ENCODE measurements around the gene NAALADL2. TPM values are rescaled to one million over a fixed set of nuclear protein-coding genes. Genes with fewer than 3 reads are reported as not detected.

NAALADL2 gene
- total and polyA plus RNA-seq, 8 donors, result 0.76 to 15.4 (median 7.9) TPM

GRCh38 chr3:175741951-175742350, 882.8 kb downstream of the NAALADL2 start:
- ATAC-seq, result no peak
- no peak for DNase-seq
- no peak overlapping the region for H3K27ac ChIP-seq
- no peaks in the 10 kb centered on the region for H3K4me1 ChIP-seq
- 75 to 81% methylated on average over 4 of the region's 4 CpGs for WGBS, 2 donors
- intact Hi-C loops (cut with DNase I), result no loop called here
- no peak for FAIRE-seq
- no peaks in the 10 kb centered on the region for H3K36me3 ChIP-seq
- no peak for TF ChIP-seq CTCF (IDR thresholded peaks at IDR 0.05)
- H3K27me3 ChIP-seq, result no peaks in the 10 kb centered on the region
- H3K9me3 ChIP-seq, result no peaks in the 10 kb centered on the region
- no peak overlapping the region for H3K4me3 ChIP-seq

- H3K27ac ChIP-seq, result no peak overlapping the region
- H3K4me3 ChIP-seq, result no peak overlapping the region
- H3K9me3 ChIP-seq, result no peaks in the 10 kb centered on the region
- DNase-seq (no peak), ATAC-seq (no peak), FAIRE-seq (no peak)
- H3K27me3 ChIP-seq, result no peaks in the 10 kb centered on the region
- H3K36me3 ChIP-seq, result no peaks in the 10 kb centered on the region
- no peak for TF ChIP-seq CTCF (IDR thresholded peaks at IDR 0.05)
- intact Hi-C loops (cut with DNase I), result no loop called here
- no peaks in the 10 kb centered on the region for H3K4me1 ChIP-seq
- WGBS, 2 donors, result 74 to 87% methylated on average over 5 of the region's 5 CpGs
Observed at GRCh38 chr3:175743733-175744400, 884.7 kb downstream of the NAALADL2 start.

- WGBS, 2 donors, result 82 to 86% methylated on average over 2 of the region's 2 CpGs
Observed at GRCh38 chr3:175746308-175746707, 887.2 kb downstream of the NAALADL2 start.

GRCh38 chr3:175748087-175748730, 889.1 kb downstream of the NAALADL2 start:
- 81 to 90% methylated on average over 3 of the region's 3 CpGs for WGBS, 2 donors
- FAIRE-seq, result no peak
- intact Hi-C loops (cut with DNase I), result no loop called here
- ATAC-seq, result no peak
- Histone ChIP-seq H3K4me3 (no peak overlapping the region), H3K27ac (no peak overlapping the region), H3K9me3 (no peaks in the 10 kb centered on the region), H3K4me1 (no peaks in the 10 kb centered on the region), H3K27me3 (no peaks in the 10 kb centered on the region), H3K36me3 (no peaks in the 10 kb centered on the region)
- DNase-seq, result no peak
- no peak for TF ChIP-seq CTCF (IDR thresholded peaks at IDR 0.05)

More at GRCh38 chr3:175746308-175746707, 887.2 kb downstream of the NAALADL2 start:
- FAIRE-seq (no peak), ATAC-seq (no peak), DNase-seq (no peak)
- no peak for TF ChIP-seq CTCF (IDR thresholded peaks at IDR 0.05)
- no peaks in the 10 kb centered on the region for H3K4me1 ChIP-seq
- intact Hi-C loops (cut with DNase I), result no loop called here
- no peak overlapping the region for H3K27ac ChIP-seq
- H3K9me3 ChIP-seq, result no peaks in the 10 kb centered on the region
- H3K27me3 ChIP-seq, result no peaks in the 10 kb centered on the region
- no peaks in the 10 kb centered on the region for H3K36me3 ChIP-seq
- H3K4me3 ChIP-seq, result no peak overlapping the region

GRCh38 chr3:175749981-175750380, 890.8 kb downstream of the NAALADL2 start:
- 52 to 65% methylated on average over 2 of the region's 2 CpGs for WGBS, 2 donors
- Histone ChIP-seq H3K36me3 (no peaks in the 10 kb centered on the region), H3K27me3 (no peaks in the 10 kb centered on the region), H3K4me3 (no peak overlapping the region), H3K9me3 (no peaks in the 10 kb centered on the region), H3K27ac (no peak overlapping the region), H3K4me1 (no peaks in the 10 kb centered on the region)
- intact Hi-C loops (cut with DNase I), result no loop called here
- ATAC-seq (no peak), FAIRE-seq (no peak), DNase-seq (no peak)
- TF ChIP-seq CTCF (IDR thresholded peaks at IDR 0.05), result no peak
